Stomach (tissue), 9 donors: ENCODE data around the gene RIPPLY2. TPM values are rescaled to one million over a fixed set of nuclear protein-coding genes. Genes with fewer than 3 reads are reported as not detected.
"Not testable (repeated sequence)": the region's sequence is repeated elsewhere in the genome, so short reads cannot be mapped to it uniquely, and the experiment has no call there.

Experiments used
- DNase-seq, 2 donors: peaks; one replicate each; pipeline versions ENCODE4 v3.0.0 to v3.0.0-alpha.2; 2013 to 2019
- H3K27ac ChIP-seq, 5 donors: fragments of 200-600 bp in 4 of 5; sonication (generic) in 4 of 5; one replicate each; pipeline ENCODE4 v1.5.1; 2013 to 2019; ENCODE audit warnings: mild to moderate bottlenecking in 1 of 5, moderate library complexity in 1 of 5
- H3K27me3 ChIP-seq, 3 donors: fragments of 200-600 bp; sonication (generic); one replicate each; pipeline ENCODE4 v1.5.1; 2017 to 2019; ENCODE audit warnings: mixed run types in 1 of 3
- H3K36me3 ChIP-seq, 4 donors: fragments of 200-600 bp; sonication (generic); 1 replicate in 3 of 4; 2 replicates in 1 of 4; pipeline ENCODE4 v1.5.1; 2016 to 2019
- H3K4me1 ChIP-seq, 4 donors: fragments of 200-600 bp; sonication (generic); one replicate each; pipeline ENCODE4 v1.5.1; 2016 to 2019
- H3K4me3 ChIP-seq, 4 donors: fragments of 200-600 bp; sonication (generic) in 3 of 4; one replicate each; pipeline ENCODE4 v1.5.1; 2016 to 2019; ENCODE audit warnings: mild to moderate bottlenecking in 1 of 4
- H3K9me3 ChIP-seq, 4 donors: fragments of 200-600 bp; sonication (generic); one replicate each; pipeline ENCODE4 v1.5.1; 2016 to 2019
- EP300 ChIP-seq: sonication (generic); formaldehyde crosslinking; IDR thresholded peaks from one replicate; pipeline ENCODE4 v1.6.1; 2017; ENCODE audit warnings: antibody characterized with exemption
- POLR2A ChIP-seq, 4 donors: fragments of 450-650 bp; IDR thresholded peaks; one replicate each; pipeline ENCODE4 v1.6.1; 2016; ENCODE audit warnings: antibody characterized with exemption in 4 of 4, control low read depth in 2 of 4, mild to moderate bottlenecking in 1 of 4, moderate library complexity in 1 of 4
- POLR2AphosphoS5 ChIP-seq, 3 donors: sonication (generic); formaldehyde crosslinking; IDR thresholded peaks; one replicate each; pipeline ENCODE4 v1.6.1; 2016; ENCODE audit warnings: antibody characterized with exemption in 3 of 3
- WGBS, 5 donors: extraction: QIAGEN DNeasy Blood & Tissue Kit in 3 of 5; methylation state at CpG; one replicate each; pipeline versions ENCODE4 v1.1.5 to v1.1.7; 2013 to 2018; 5-methylcytosine and 5-hydroxymethylcytosine counted together
- intact Hi-C: fragments of 100-400 bp; cut with DNase I; formaldehyde crosslinking; loops from one replicate; pipeline ENCODE4 v1.15.1; 2023; ENCODE audit warnings: low total_unique reads
- polyA plus RNA-seq, 3 donors: library from polyadenylated mRNA; stranded (reverse); fragments of 200-250 nt; gene quantifications; one replicate each; pipeline ENCODE4 v1.2.3, GENCODE V29; 2013
- total RNA-seq, 5 donors: library from RNA; depleted of rRNA; stranded (reverse); fragments of >200 nt; gene quantifications; one replicate each; pipeline versions ENCODE4 v1.1.0 to v1.2.3, GENCODE V29; 2014 to 2016
- TF ChIP-seq, protein P1 (sequence below), 7 experiments: fragments of 450-650 bp in 4 of 7; fragments of 200-600 bp in 3 of 7; sonication (generic) in 3 of 7; IDR thresholded peaks; one replicate each; pipeline ENCODE4 v1.5.1; 2016 to 2019; ENCODE audit warnings: antibody characterized with exemption in 7 of 7, control low read depth in 2 of 7, mild to moderate bottlenecking in 1 of 7
- donor health status: healthy with polysubstance abuse.
- donor health status: Bipolar disorder and iron deficiency.
- donor health status: healthy.

RIPPLY2 gene
- total and polyA plus RNA-seq, 8 donors: 1.00 to 1.5 TPM; not detected in 6

DNA sequence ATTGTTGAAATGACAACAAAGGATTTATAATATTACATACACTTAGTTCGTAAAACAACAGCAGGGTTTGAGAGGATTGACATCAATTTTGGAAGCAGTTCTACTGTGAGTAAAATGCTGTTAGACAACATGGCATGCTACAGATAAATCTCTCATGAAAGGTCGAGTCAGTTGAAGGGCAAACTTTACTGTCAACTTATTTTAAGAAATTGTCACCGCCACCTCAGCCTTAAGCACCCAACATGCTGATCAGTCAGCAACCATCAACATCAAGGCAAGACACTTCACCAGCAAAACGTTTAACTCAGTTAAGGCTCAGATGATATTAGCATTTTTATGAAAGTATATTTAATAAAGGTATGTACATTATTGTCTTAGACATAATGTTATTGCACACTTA, 37.4 kb downstream of the RIPPLY2 start:
- intact Hi-C loops: no loop called here
- H3K4me1 ChIP-seq: peaks cover 0 to 12% (median 5%) of the 10 kb centered on the region in 4 donors
- H3K4me3 ChIP-seq: no peak overlapping the region
- 93 to 96% (median 94%) methylated on average over 4 of the region's 4 CpGs for WGBS, 5 donors
- H3K27ac ChIP-seq: no peak overlapping the region
- DNase-seq: no peak
- no peaks in the 10 kb centered on the region for H3K27me3 ChIP-seq
- no peaks in the 10 kb centered on the region for H3K9me3 ChIP-seq
- peaks cover 0 to 7% (median 2%) of the 10 kb centered on the region in 4 donors for H3K36me3 ChIP-seq
- TF ChIP-seq POLR2AphosphoS5 (IDR thresholded peaks at IDR 0.05): no peak
- no peak for TF ChIP-seq POLR2A (IDR thresholded peaks at IDR 0.05)
- TF ChIP-seq, protein P1, sequence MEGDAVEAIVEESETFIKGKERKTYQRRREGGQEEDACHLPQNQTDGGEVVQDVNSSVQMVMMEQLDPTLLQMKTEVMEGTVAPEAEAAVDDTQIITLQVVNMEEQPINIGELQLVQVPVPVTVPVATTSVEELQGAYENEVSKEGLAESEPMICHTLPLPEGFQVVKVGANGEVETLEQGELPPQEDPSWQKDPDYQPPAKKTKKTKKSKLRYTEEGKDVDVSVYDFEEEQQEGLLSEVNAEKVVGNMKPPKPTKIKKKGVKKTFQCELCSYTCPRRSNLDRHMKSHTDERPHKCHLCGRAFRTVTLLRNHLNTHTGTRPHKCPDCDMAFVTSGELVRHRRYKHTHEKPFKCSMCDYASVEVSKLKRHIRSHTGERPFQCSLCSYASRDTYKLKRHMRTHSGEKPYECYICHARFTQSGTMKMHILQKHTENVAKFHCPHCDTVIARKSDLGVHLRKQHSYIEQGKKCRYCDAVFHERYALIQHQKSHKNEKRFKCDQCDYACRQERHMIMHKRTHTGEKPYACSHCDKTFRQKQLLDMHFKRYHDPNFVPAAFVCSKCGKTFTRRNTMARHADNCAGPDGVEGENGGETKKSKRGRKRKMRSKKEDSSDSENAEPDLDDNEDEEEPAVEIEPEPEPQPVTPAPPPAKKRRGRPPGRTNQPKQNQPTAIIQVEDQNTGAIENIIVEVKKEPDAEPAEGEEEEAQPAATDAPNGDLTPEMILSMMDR (IDR thresholded peaks at IDR 0.05): no peak
- no peak for TF ChIP-seq EP300

DNA sequence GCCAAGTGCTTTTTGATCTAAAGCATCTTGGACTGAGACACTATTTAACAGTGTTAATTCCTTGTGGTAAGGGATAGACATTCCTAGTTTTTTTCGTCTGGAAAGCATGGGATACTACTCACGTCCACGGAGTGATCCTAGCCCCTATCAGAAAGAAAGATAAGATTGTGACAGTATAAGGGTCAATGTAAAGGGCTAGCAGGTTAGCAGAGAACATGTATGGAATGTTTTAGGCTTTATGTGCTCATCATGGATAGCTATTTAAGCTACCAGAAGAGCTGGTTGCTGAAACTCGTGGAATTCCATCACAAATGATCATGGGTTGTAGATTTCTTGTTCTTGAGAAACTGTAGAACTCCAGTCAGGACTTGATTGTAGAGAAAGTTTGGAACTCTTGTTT, 38.4 kb downstream of the RIPPLY2 start:
- no peaks in the 10 kb centered on the region for H3K27me3 ChIP-seq
- H3K4me1 ChIP-seq: peaks cover 0 to 15% (median 5%) of the 10 kb centered on the region in 4 donors
- 64 to 86% (median 68%) methylated on average over 4 of the region's 4 CpGs for WGBS, 5 donors
- H3K4me3 ChIP-seq: no peak overlapping the region
- H3K27ac ChIP-seq: no peak overlapping the region
- DNase-seq: no peak
- intact Hi-C loops: no loop called here
- TF ChIP-seq, protein P1 (IDR thresholded peaks at IDR 0.05): no peak
- no peak for TF ChIP-seq POLR2AphosphoS5 (IDR thresholded peaks at IDR 0.05)
- H3K9me3 ChIP-seq: no peaks in the 10 kb centered on the region
- peaks cover 0 to 7% (median 2%) of the 10 kb centered on the region in 4 donors for H3K36me3 ChIP-seq

DNA sequence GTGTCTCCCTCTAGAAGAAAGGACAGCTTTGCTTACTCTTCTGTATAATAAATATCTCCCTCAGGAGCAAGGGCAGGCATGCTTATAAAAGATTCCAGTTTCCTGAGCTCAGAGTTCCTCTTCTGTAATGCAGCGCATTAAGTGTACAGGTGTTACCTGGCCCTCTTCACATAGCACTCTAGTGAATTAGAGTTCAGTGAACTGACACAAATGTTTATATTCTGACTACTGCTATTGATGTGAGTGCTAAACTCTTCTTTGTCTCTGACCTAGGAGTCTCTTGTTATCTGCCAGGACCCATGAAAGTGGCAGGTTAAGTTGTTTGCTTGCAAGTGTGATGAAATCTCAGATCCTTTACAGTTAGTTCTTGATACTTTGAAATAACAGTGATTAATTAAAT, 39.9 kb downstream of the RIPPLY2 start:
- intact Hi-C loops: no loop called here
- no peak for DNase-seq

DNA sequence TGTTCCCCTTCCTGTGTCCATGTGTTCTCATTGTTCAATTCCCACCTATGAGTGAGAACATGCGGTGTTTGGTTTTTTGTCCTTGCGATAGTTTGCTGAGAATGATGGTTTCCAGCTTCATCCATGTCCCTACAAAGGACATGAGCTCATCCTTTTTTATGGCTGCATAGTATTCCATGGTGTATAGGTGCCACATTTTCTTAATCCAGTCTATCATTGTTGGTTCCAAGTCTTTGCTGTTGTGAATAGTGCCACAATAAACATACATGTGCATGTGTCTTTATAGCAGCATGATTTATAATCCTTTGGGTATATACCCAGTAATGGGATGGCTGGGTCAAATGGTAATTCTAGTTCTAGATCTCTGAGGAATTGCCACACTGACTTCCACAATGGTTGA, 43.9 kb downstream of the RIPPLY2 start:
- H3K27ac ChIP-seq, H3K9me3 ChIP-seq, DNase-seq, H3K4me3 ChIP-seq, H3K27me3 ChIP-seq, intact Hi-C loops, H3K36me3 ChIP-seq: not testable (repeated sequence)
- WGBS, 5 donors: 95 to 100% methylated on average over 2 of the region's 2 CpGs; no CpG with 5 or more reads in 3 of the 5 donors
- H3K4me1 ChIP-seq: peaks cover 0 to 11% (median 5%) of the 10 kb centered on the region in 4 donors

More for the DNA sequence above, 39.9 kb downstream of the RIPPLY2 start:
- WGBS, 5 donors: 69 to 98% (median 95%) methylated on average over 1 of the region's 1 CpG
- no peaks in the 10 kb centered on the region for H3K27me3 ChIP-seq
- peaks cover 0 to 7% (median 2%) of the 10 kb centered on the region in 4 donors for H3K36me3 ChIP-seq
- no peaks in the 10 kb centered on the region for H3K9me3 ChIP-seq
- TF ChIP-seq POLR2A (IDR thresholded peaks at IDR 0.05) (no peak), EP300 (no peak), POLR2AphosphoS5 (IDR thresholded peaks at IDR 0.05) (no peak)
- TF ChIP-seq, protein P1 (IDR thresholded peaks at IDR 0.05): no peak
- peaks cover 0 to 15% (median 5%) of the 10 kb centered on the region in 4 donors for H3K4me1 ChIP-seq
- no peak overlapping the region for H3K4me3 ChIP-seq
- no peak overlapping the region for H3K27ac ChIP-seq

DNA sequence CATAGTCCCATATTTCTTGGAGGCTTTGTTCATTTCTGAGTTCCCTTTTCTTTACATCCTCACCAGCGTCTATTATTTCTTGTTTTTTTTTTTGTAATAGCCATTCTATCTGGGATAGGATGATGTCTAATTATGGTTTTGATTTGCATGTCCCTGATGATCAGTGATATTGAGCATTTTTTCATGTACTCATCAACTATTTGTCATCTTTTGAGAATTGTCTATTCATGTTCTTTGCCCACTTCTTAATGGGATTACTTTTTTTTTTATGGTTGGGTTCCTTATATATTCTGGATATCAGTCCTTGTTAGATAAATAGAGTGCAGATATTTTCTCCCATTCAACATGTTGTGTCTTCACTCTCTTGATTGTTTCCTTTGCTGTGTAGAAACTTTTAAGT, 48.5 kb downstream of the RIPPLY2 start:
- no peak overlapping the region for H3K27ac ChIP-seq
- no peaks in the 10 kb centered on the region for H3K27me3 ChIP-seq
- TF ChIP-seq, protein P1 (IDR thresholded peaks at IDR 0.05): no peak
- no peak for TF ChIP-seq POLR2A (IDR thresholded peaks at IDR 0.05)
- TF ChIP-seq POLR2AphosphoS5 (IDR thresholded peaks at IDR 0.05): no peak
- no peak for TF ChIP-seq EP300

More for the DNA sequence above, 48.5 kb downstream of the RIPPLY2 start:
- intact Hi-C loops: no loop called here
- no peak for DNase-seq
- H3K36me3 ChIP-seq: no peaks in the 10 kb centered on the region
- no peaks in the 10 kb centered on the region for H3K9me3 ChIP-seq
- no peaks in the 10 kb centered on the region for H3K4me1 ChIP-seq
- WGBS, 5 donors: 88 to 100% (median 94%) methylated on average over 1 of the region's 1 CpG
- H3K4me3 ChIP-seq: no peak overlapping the region
